ENCODE data around the gene CDHR4. TPM values are rescaled to one million over a fixed set of nuclear protein-coding genes. Genes with fewer than 3 reads are reported as not detected.
"Not testable (repeated sequence)": the region's sequence is repeated elsewhere in the genome, so short reads cannot be mapped to it uniquely, and the experiment has no call there.

The CDHR4 gene
- total RNA-seq, 2 donors from 2014 or later: not detected

DNA sequence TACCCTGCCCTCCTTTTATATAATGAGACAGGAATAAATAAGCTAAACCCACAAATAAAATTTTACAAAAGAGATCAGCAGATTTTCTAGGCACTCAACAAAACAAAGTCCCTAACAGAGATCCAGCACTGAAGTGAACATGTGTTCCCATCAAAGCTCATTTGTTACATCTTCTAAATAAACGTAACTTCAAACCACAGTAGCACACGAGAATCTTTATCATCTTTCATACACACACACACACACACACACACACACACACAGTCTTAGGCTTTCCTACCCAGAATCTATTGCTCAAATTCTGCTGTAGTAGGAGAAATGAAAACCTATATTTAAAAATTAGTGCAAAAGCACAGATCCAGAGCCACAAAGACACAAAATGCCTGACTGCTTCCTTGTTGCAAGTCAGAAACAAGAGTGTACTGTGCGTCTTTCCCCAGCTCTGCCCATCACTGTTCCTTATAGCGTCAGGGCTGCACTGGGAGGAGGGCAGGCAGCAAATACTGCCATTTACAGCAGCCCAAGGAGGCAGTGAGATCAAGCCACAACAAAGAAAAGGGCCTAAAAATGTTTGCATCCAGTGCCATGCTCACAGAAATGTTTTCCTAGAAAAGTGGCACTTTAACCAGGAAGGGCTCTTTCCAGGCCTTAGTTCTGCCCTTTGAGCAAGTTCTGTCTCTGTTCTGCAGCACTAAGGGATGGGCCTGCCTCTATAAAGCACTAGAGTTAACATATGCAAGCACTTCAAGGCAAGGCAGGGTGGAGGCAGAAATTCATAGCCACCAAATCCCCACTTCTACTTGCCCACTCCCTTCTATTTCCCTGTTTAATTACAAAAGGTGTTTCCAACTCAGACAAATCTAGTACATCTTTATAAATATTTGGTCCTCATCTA lies 19.3 kb downstream of the CDHR4 start:
- intact Hi-C loops (cut with DNase I): no loop called here
- DNase-seq: no peak
- TF ChIP-seq, protein P1, sequence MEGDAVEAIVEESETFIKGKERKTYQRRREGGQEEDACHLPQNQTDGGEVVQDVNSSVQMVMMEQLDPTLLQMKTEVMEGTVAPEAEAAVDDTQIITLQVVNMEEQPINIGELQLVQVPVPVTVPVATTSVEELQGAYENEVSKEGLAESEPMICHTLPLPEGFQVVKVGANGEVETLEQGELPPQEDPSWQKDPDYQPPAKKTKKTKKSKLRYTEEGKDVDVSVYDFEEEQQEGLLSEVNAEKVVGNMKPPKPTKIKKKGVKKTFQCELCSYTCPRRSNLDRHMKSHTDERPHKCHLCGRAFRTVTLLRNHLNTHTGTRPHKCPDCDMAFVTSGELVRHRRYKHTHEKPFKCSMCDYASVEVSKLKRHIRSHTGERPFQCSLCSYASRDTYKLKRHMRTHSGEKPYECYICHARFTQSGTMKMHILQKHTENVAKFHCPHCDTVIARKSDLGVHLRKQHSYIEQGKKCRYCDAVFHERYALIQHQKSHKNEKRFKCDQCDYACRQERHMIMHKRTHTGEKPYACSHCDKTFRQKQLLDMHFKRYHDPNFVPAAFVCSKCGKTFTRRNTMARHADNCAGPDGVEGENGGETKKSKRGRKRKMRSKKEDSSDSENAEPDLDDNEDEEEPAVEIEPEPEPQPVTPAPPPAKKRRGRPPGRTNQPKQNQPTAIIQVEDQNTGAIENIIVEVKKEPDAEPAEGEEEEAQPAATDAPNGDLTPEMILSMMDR (IDR thresholded peaks at IDR 0.05): no peak
- Histone ChIP-seq H3K27ac (no peak overlapping the region), H3K36me3 (no peaks in the 10 kb centered on the region), H3K4me1 (no peaks in the 10 kb centered on the region), H3K4me3 (no peak overlapping the region), H3K27me3 (no peaks in the 10 kb centered on the region), H3K9ac (ENCODE audit: low read depth in 2 of 2, low read length in 2 of 2) (peak overlapping the region in 1 of 2 donors; percentile 35), H3K9me3 (no peaks in the 10 kb centered on the region)

DNA sequence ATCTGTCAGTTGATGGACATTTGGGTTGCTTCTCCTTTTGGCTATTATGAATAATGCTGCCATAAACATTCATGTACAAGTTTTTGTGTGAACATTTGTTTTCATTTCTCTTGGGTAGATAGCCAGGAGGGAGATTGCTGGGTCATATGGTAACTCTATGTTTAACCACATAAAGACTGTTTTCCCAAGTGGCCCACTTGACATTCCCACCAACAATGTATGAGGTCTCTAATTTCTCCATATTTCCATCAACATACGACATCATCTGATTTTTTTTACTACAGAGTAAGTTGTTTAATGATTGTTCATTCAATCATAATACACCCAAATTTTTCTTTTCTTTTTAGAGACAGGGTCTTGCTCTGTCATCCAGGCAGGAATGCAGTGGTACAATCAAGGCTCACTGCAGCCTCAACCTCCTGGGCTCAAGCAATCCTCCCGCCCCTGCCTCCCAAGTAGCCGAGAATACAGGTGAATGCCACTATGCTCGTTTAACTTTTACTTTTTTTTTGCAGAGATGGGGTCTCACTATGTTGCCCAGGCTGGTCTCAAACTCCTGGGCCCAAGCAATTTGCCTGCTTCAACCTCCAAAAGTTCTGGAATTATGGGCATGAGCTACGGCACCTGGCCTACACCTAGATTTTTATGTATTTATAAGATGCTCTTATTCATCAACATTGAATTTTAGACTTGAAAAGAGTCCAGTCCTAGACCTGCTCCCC lies 20.2 kb downstream of the CDHR4 start:
- Histone ChIP-seq H3K4me1 (no peaks in the 10 kb centered on the region), H3K27me3 (no peaks in the 10 kb centered on the region), H3K9me3 (no peaks in the 10 kb centered on the region), H3K4me3 (no peak overlapping the region), H3K27ac (no peak overlapping the region), H3K36me3 (no peaks in the 10 kb centered on the region), H3K9ac (ENCODE audit: low read depth in 2 of 2, low read length in 2 of 2) (no peak overlapping the region)
- TF ChIP-seq, protein P1 (IDR thresholded peaks at IDR 0.05): no peak
- intact Hi-C loops (cut with DNase I): no loop called here
- no peak for DNase-seq

DNA sequence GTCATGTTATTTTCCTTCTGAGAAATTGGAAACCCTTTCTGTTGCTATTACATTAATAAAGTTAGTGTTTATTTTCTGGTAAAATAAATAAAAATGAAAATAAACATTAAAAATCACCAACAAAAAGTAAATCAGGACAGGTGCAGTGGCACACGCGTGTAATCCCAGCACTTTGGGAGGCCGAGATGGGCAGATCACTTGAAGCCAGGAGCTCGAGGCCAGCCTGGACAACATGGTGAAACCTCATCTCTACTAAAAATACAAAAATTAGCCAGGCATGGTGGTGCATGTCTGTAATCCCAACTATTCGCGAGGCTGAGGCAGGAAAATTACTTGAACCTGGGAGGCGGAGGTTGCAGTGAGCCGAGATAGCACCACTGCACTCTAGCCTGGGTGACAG lies 23.6 kb downstream of the CDHR4 start:
- intact Hi-C loops (cut with DNase I); H3K9me3 ChIP-seq; H3K4me3 ChIP-seq; DNase-seq; H3K27ac ChIP-seq; H3K4me1 ChIP-seq; H3K27me3 ChIP-seq; H3K9ac ChIP-seq (ENCODE audit: low read depth in 2 of 2, low read length in 2 of 2); H3K36me3 ChIP-seq: not testable (repeated sequence)

DNA sequence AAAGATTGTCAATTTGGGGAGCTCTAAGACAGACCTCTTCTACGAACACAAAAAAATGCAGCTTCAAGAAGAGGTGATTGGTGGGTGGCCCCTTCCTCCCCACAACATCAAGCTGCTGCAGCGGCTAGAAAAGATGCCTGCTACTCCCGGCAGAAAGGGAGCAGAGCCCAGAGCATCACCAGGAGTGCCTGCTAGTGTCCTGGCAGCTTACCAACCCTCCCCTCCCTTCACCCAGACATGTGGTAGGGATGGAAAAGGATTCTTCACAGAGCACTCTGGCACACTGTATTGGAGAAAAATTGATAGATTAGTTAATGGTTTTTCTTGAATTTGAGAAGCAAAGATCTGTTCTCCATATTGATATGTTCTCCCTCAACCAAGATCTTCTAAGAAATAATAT lies 24.1 kb downstream of the CDHR4 start:
- intact Hi-C loops (cut with DNase I): no loop called here
- no peaks in the 10 kb centered on the region for H3K36me3 ChIP-seq
- no peak overlapping the region for H3K4me3 ChIP-seq
- H3K9me3 ChIP-seq: no peaks in the 10 kb centered on the region
- no peak overlapping the region for H3K27ac ChIP-seq
- no peak overlapping the region for H3K9ac ChIP-seq (ENCODE audit: low read depth in 2 of 2, low read length in 2 of 2)
- H3K4me1 ChIP-seq: no peaks in the 10 kb centered on the region
- DNase-seq: no peak
- TF ChIP-seq, protein P1 (IDR thresholded peaks at IDR 0.05): no peak
- H3K27me3 ChIP-seq: no peaks in the 10 kb centered on the region

DNA sequence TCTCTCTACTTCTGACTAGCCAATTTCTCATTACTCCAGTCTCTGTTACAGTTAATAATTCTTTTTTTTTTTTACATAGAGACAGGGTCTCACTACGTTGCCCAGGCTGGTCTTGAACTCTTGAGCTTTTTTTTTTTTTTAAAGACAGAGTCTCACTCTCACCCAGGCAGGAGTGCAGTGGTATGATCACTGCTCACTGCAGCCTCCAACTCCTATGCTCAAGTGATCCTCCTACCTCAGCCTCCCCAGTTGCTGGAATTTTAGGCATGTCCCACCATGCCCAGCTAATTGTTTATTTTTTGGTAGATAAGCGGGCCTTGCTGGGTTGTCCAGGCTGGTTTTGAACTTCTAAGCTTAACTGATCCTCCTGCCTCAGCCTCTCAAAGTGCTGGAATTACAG lies 27.0 kb downstream of the CDHR4 start:
- intact Hi-C loops (cut with DNase I): no loop called here
- Histone ChIP-seq H3K4me3 (no peak overlapping the region), H3K4me1 (no peaks in the 10 kb centered on the region), H3K9ac (ENCODE audit: low read depth in 2 of 2, low read length in 2 of 2) (no peak overlapping the region), H3K27me3 (no peaks in the 10 kb centered on the region), H3K9me3 (no peaks in the 10 kb centered on the region), H3K36me3 (no peaks in the 10 kb centered on the region), H3K27ac (no peak overlapping the region)
- TF ChIP-seq, protein P1 (IDR thresholded peaks at IDR 0.05): no peak
- DNase-seq: no peak

Measured in colonic mucosa (tissue), 4 donors.